NCI-H460 (cell line): ENCODE data around the gene ALK. TPM values are rescaled to one million over a fixed set of nuclear protein-coding genes. Genes with fewer than 3 reads are reported as not detected.

Source experiments
- DNase-seq: peaks from one replicate; pipeline ENCODE4 v3.0.0-alpha.2; 2016; ENCODE audit warnings: low read depth; ENCODE audit errors: extremely low read depth
- total RNA-seq: library from RNA; depleted of rRNA; stranded (reverse); fragments of >200 nt; shearing (Covaris generic); gene quantifications from 2 replicates; pipeline ENCODE4 v1.2.3, GENCODE V29; 2014

Gene ALK
- total RNA-seq, 1 experiment from 2014 or later: 0.02 TPM

DNA sequence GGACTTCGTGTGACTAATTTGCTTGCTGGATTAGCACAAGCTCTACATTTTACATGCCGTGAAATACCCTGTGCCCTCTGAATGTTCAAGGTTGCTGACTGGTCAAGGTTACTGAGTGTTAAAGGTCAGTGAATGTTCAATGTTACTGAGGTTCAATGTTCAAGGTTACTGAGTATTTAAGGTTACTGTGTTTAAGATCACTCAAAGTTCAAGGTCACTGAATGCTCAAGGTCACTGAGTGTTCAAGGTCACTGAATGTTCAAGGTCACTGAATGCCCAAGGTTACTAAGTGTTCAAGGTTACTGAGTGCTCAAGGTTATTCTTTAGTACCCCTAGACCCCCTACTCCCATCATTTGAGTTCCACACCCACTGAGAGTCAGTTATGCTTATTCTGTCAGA, 528.6 kb downstream of the ALK start:
- no peak for DNase-seq

DNA sequence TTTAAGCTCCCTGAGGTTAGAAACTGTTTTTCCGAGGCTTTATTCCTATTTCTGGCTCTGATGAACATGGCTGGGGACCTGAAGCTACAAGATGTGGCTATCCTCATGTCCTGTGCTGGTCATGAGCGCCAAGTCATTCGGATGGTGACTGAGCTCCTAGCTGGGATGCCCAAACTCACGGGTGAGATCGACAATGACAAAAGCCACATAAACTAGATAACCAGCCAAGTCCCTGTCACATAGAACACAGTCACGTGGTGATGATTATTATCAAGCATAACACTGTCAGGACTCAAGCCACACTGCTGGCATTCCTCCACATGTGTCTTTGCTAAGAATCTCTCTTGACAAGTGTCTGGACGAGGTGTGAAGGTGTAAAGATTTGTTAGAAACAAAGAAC, 531.2 kb downstream of the ALK start:
- DNase-seq: no peak

DNA sequence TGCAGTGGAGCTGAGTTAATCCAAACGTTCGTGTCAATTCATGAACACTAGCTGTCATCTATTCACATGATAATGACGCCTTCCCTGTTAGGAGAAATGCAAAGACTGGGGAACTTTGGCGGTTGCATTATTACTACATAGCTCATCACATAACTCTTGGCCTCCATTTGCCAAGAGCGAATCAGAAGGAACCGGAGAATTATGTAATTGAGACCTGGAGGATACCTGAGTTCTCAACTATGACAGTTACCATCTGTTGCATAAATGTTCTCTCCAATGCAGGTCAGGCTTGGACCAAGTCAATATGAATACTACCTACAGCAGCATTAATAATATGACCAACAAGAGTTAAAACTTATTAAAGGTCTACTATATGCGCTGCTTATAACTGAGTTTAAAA, 531.7 kb downstream of the ALK start:
- DNase-seq: no peak

DNA sequence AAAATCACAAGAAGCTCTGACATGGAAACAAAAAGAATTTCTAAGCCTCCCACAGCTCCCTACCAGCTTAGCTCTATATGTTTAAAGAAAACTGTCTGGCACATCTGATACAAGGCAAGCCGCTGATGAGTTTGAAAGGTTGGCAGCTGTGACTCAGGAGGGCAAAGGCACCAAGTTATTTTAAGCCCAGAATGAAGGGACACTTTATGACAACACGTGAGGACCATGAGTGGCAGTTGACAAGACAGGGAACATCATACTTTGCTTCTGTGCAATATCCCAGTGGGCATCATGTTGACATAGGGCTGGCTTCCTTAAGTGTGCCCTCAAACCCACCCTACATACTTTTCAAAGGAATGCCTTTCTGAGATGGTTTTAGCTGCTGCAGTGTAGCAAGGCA, 533.3 kb downstream of the ALK start:
- DNase-seq: no peak

DNA sequence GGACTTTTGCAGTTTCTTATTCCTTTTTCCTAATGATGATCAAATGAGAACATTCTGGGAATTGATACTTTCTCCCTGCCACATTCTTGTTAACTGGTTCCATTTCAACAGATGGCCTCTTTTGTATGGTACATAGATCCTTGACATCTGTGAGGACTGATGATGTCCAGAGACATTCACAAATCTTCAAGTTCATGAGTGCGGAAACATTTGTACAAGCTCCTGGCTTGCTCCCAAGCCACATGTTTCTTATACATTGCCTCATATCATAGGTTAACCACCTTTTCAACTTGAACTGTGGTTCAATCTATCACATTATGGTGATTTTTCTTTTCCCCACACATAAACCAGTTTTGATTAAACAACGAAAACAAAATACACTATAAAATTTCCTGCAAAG, 538.9 kb downstream of the ALK start:
- no peak for DNase-seq

DNA sequence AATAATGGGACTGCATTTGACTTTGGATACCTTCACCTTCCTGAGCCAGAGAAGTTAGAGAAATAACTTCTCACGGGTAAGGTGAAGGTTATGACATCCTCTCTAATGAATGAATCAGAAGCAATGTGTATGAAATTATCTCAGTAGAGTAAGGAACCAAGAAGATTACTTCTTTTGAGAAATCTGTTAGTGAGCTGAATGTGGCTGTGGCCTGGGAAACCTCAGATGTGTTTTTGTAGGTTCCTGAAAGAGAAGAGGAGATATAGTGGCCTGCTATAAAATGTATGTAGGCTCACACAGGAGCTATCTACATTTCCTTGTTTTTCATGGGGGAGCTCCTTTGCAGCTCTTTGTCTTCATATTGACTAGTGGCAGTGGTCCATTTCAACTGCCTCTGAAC, 543.6 kb downstream of the ALK start:
- DNase-seq: no peak

DNA sequence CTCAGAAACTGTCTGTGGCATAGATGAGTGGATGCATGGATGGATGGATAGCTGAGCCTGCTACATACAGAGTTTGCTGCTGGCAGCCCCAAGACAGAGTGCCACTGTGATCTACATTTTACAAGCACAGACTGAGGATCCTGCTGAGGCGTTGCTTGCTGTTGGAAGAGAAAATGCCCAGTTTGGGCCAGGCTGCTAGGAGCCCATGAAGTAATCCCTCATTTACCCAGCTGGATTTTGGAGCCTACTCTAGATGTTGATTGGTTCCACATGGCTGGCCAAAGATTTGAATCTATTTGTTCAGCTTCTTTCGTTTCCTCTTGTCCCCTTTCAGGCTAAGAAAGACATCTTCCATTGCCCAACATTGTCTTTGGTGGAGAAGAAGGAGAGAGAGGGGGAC, 544.8 kb downstream of the ALK start:
- DNase-seq: no peak

DNA sequence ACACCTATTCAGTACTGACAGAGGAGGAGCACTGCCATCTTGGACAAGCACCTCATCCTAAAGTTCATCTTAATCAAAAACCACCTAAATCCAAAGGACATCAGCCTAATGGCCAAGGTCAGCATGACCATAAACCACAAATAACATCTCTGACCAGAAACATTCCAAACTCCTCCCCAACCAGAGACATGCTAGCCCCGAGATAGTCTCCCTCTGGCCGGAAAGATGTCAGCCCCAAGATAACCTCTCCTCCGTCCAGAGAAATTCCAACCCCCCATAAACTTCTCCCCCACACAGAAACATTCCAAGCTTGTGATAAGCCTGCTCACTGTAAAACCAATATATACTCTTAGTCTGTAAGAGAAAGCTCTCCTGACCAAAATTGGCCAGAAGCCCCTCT, 545.5 kb downstream of the ALK start:
- no peak for DNase-seq

DNA sequence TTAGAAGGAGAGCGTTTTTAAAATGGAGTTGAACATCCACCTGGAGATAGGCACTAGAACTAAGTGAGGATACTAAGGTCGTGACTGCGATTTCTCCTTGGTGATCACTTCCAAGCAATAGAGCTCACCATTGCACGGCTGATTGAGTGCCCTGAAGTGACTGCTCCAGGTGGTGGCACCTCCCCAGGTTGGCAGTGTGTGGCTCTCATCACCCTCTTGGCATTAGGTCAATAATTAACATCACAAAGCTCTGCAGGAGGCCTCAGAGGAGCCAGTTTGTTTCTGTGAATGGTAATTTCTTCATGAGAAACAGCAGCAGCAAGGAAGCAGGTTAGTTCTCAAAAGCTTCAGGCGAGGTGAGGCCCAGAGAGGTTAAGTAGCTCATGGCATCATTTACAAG, 546.6 kb downstream of the ALK start:
- no peak for DNase-seq

DNA sequence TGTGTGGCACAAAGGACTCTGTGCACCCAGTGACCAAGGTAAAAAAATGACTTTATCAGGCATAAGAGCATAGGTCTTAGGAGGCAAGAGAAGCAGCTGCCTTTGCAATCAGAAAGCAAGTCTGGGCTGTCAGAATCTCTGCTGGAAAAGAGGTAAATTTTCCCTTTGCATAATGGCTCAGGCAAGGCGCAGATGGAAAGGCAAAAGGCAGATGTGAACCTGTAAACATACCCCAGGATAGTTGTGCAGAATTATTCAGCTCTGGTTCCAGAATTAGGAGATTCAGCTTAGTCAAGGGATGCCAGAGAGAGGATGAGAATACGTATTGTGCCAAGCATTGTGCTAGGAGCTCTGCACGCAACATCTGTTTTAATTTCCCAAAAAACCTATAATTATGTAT, 547.5 kb downstream of the ALK start:
- no peak for DNase-seq

DNA sequence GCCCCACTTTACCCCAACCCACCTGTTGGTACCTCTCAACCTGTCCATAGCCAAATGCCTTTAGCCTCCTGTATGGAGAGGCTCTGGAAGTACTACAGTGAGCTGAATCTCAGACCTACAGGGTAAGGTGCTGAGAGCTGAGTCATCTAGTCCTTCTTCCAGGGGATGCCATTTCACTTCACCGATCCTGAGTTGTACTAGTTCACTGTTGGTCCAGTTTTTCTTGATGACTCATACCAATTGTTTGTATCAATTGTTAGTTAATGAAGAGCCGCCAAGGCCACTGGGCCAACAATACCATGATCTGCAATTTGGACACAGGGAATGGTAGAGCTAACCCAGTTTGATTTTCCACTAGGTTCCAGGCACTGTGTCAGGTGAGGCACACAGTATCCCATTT, 549.2 kb downstream of the ALK start:
- no peak for DNase-seq

DNA sequence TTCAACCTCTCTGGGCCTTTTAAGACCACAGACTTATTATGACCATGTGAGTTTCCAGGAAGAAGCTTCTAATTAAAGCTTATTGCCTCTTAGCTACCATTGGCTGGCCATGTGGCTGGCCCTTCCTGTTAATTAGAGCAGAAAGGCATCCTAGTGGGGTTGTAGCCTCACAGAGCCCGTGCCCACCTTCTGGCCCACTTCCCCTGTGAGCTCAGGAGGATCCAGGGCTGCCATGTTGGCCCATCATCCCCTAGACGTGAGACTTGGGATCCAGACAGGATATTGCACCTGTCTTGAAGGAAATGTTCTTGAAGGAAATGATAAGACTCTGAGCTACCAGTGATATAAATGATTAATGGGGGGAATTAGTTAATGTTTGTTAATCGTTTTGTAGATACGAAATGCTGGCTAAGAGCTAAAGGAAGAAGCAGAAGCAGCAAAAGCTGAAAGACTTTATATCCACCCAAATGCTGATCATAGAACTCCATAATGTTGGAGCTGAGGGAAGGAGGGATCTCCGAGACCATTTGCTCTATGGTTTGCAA, 550.7 kb downstream of the ALK start:
- no peak for DNase-seq

DNA sequence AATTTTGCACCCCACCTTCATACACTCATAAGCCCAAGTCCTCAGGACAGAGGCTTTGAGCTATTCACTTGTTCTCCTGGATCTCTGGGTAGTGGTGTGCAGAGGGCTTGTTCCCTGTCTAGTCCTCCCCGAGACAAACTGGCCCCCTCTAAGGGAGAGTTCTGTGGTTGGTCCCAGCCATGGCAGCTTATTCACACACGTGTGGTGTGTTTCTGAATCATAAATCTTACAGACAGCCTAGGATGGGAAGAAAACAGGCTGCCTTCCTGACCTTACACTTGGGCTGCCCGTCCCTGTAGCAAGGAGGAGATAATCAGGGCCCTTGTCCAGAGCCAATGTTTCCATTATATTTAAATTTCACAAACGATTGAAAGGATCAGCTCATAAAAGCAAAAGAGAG, 551.2 kb downstream of the ALK start:
- DNase-seq: no peak

DNA sequence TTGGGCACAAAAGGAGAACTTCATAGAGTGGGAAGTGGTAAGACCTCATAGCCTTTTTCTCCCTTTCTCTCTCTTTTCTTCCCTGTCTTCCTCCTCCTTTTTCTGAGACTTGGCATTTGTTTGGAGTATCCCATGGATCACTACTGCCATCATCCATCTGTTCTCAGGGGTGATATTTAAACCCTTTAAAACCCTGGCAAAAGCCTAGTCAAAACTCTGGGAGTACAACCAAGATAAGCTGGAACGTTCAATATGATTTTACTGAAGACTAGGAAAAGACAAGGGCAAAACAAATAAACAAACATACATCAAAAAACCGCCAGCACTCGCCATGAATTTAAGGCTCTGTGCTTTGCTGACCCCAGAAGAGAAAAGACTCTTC, 552.7 kb downstream of the ALK start:
- no peak for DNase-seq

DNA sequence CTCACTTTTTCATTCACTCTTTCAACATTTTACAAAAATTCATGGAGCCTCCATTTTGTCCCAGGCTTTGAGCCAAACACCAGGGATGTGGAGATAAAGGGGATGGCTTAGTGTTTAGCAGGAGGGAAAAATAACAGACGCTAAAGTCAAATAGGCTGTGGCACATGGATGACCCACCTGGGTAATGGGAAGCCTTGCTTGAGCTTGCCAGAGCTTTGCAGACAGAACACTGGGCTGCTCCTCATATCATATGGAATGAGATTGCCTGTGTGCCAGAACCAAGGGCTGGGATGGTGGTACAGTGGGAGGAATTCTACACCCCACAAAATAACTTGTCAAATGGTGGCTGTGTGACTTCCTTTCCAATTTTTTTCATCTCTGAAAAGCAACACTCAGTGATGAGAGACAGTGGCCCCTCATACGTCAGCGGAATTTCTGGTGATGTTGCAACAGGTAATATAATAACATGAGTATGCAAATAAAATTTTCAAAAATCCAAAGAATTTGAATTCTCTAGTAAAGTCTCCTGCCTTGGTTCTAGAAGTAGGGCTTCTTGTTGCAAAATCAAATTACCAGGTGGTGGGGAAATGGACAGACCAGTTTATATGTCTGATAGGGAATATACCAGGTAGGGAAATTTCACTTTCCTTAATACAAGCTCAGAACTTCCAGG, 553.3 kb downstream of the ALK start:
- no peak for DNase-seq

DNA sequence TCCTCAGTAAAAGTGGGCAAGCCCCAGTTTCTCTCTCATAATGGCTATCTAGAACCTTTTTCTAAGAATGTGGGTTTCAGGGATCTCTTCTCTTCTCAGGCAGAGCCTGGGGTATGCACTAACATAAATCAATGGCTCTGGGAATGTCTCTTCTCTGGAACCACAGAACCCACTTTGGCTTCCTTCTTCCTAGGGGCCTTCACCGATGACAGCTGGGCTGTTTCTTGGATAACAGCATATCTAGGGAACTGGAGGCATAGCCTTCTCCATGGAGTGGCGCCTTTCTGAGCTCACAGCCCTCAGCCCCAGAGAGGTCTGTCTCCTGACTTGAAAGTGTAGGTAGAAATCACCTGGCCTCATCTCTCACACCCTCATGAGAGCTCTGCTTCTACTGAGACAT, 558.3 kb downstream of the ALK start:
- no peak for DNase-seq

DNA sequence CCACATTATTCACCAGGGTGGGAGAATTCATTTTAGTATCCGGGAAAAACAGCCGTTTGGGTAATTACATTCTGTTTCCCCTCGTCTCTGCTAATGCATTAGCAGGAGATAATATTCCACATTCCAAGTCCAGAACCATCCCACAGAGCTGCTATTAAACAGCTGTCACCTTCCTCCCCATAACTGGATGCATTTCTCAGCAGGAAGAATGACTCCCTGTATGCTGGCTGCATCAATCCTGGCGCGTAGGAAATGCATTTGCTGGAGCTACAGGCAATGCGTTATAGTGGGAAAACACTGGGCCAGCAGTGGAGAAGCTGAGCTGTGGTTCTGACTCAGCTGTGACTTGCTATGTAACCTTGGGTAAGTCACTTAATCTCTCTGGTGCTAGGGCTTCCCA, 560.2 kb downstream of the ALK start:
- DNase-seq: no peak

DNA sequence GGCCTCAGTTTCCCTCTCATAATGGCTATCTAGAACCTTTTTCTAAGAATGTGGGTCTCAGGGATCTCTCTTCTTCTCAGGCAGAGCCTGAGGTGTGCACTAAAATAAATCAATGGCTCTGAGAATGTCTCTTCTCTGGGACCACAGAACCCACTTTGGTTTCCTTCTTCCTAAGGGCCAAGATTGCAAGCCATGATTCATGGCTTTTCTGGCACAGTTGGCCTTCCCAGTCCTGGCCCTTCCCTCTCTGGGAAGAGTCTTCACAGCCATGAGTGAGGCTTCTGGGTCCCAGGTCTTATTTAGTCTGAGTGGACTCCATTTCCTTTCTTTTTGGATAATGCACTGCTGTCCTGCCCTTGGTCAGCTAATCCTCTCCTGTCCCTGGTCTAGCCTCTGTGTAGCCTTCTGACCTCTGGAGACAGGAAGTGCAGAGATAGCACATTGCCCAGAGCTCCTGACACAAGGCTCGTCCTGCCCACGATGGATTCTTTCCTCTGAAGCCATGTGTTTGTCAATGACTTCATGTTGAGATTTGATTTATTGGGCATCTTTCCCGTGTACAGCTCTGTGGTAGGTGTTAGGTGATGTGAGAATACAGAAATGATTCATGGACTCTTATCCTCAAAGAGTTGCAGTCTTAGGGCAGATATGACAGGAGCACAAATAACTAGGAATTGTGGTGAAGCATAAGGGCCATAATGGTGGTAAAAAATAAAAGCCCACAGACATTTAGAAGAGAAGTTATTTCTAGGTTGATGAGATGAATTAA, 561.2 kb downstream of the ALK start:
- DNase-seq: no peak

DNA sequence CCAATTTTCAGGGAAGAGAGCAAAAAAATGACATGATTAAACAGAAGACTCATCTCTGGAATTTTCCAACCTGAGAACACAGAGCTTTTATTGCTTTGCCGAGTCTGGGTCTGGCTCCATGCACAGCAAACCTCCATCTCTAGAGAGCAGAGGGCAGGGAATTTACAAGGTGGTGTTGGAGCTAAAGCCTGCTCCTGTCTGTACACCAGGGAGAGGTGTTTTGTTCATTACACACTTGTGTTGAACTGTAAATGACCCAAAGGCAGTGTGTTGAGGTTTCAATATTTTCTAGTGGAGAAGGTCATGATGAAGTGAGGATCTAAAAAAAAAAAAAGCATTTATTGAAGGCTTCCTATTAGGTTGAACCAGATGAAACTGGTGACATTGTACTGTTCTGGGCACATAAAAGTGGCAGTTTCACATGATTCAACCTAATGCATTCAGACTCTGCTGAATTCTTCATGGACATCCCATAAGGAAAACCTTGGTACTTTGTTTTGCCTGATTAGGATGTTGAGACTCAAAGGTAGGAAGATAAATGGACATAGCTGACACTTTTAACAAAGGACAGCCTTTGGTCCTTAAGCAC, 567.9 kb downstream of the ALK start:
- DNase-seq: no peak

DNA sequence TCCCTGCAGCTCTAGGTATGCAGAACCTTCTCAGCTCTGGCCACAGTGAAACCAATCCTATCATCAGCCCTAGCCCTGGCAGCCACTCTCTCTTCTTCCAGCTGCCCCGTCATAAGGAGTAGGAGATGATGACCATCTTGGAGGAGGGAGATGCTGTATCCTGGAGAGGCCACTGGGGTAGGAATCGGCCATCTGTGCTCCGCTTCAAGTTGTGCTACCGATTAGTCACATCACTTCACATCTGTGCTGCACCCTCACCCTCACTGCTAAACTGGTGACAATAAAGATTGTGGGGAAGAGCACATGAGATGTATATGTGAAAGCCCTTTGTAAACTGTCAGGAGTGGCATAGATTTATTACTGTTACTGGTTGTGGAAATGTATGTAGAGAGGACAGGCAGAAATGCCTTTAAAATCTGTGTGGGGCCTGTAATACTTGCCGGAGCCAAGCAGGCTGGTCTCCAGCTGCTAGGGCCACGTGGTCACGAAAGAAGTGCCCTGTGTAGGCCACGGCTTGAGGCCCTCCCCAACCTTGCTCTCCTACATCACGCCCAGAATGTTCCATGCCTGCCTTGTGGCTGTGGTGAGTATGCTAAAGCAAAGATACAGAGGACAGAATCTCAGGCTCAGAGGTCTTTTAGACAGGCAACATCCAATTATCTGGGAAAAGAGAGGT, 569.3 kb downstream of the ALK start:
- DNase-seq: no peak

DNA sequence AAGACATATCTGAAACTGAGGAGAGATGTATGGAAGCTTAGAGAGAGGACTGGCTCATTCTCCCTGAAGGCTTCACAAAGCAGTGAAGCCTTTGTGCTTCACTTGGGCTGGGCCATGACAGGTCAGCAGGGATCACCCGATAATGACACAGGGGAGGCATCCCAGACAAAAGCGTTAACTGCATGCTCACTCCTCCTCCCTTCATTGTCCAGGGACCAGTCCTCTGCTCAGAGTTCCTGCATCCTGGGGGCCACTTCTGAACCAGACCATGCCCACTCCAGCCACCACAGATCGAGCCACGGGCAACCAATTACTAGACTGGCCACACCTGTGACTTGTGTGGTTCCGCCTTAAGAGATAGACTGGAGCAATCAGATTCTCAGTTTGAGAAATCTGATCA, 570.1 kb downstream of the ALK start:
- DNase-seq: no peak
